ENCODE measurements around the gene OR2A5.

Gene OR2A5, protein sequence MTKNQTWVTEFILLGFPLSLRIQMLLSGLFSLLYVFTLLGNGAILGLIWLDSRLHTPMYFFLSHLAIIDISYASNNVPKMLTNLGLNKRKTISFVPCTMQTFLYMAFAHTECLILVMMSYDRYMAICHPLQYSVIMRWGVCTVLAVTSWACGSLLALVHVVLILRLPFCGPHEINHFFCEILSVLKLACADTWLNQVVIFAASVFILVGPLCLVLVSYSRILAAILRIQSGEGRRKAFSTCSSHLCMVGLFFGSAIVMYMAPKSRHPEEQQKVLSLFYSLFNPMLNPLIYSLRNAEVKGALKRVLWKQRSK

GRCh38 chr7:144048648-144049047, at the start of gene OR2A5:
TSS of gene OR2A5 (plus strand) at chr7:144048948. CDS start at chr7:144050402, 1,454 bp downstream.
- Histone ChIP-seq H2AFZ (ENCODE audit: low read depth, low read length, severe bottlenecking) (no peak within 1 kb of the TSS), H3K27me3 (ENCODE audit: low read length) (no peaks in the 10 kb centered on the region), H3K9me3 (ENCODE audit: insufficient read depth, low read length) (no peaks in the 10 kb centered on the region), H3K36me3 (ENCODE audit: low read length) (no peaks in the 10 kb centered on the region), H3K4me2 (ENCODE audit: low read depth, low read length, poor library complexity, severe bottlenecking) (no peak within 1 kb of the TSS), H3K79me2 (ENCODE audit: insufficient read depth, low read length) (no peaks in the 10 kb centered on the region), H3K9ac (ENCODE audit: low read length) (no peak within 1 kb of the TSS), H3K4me3 (ENCODE audit: insufficient read depth, low read length, poor library complexity, severe bottlenecking) (no peak within 1 kb of the TSS), H4K20me1 (ENCODE audit: low read depth, low read length) (no peaks in the 10 kb centered on the region), H3K27ac (ENCODE audit: low read depth, low read length) (no peak within 1 kb of the TSS), H3K9me2 (replicated peaks; ENCODE audit: insufficient read depth, low read length) (no peaks in the 10 kb centered on the region), H3F3A (ENCODE audit: insufficient read depth) (no peaks in the 10 kb centered on the region)
- TF ChIP-seq, protein P1, sequence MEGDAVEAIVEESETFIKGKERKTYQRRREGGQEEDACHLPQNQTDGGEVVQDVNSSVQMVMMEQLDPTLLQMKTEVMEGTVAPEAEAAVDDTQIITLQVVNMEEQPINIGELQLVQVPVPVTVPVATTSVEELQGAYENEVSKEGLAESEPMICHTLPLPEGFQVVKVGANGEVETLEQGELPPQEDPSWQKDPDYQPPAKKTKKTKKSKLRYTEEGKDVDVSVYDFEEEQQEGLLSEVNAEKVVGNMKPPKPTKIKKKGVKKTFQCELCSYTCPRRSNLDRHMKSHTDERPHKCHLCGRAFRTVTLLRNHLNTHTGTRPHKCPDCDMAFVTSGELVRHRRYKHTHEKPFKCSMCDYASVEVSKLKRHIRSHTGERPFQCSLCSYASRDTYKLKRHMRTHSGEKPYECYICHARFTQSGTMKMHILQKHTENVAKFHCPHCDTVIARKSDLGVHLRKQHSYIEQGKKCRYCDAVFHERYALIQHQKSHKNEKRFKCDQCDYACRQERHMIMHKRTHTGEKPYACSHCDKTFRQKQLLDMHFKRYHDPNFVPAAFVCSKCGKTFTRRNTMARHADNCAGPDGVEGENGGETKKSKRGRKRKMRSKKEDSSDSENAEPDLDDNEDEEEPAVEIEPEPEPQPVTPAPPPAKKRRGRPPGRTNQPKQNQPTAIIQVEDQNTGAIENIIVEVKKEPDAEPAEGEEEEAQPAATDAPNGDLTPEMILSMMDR (IDR thresholded peaks at IDR 0.05; ENCODE audit: insufficient read depth, low read length, poor library complexity, severe bottlenecking), result no peak
- no peak for TF ChIP-seq EZH2phosphoT487 (conservative IDR thresholded peaks at IDR 0.05; ENCODE audit: low read length)

- H3K79me2 ChIP-seq (ENCODE audit: insufficient read depth, low read length), result no peaks in the 10 kb centered on the region
- no peak within 1 kb of the TSS for H3K4me3 ChIP-seq (ENCODE audit: insufficient read depth, low read length, poor library complexity, severe bottlenecking)
- no peaks in the 10 kb centered on the region for H3K9me3 ChIP-seq (ENCODE audit: insufficient read depth, low read length)
- H3K27ac ChIP-seq (ENCODE audit: low read depth, low read length), result no peak within 1 kb of the TSS
- TF ChIP-seq, protein P1 (IDR thresholded peaks at IDR 0.05; ENCODE audit: insufficient read depth, low read length, poor library complexity, severe bottlenecking), result no peak
- no peak for TF ChIP-seq EZH2phosphoT487 (conservative IDR thresholded peaks at IDR 0.05; ENCODE audit: low read length)
- H2AFZ ChIP-seq (ENCODE audit: low read depth, low read length, severe bottlenecking), result no peak within 1 kb of the TSS
- no peaks in the 10 kb centered on the region for H3K27me3 ChIP-seq (ENCODE audit: low read length)
- no peaks in the 10 kb centered on the region for H3F3A ChIP-seq (ENCODE audit: insufficient read depth)
- no peaks in the 10 kb centered on the region for H3K9me2 ChIP-seq (replicated peaks; ENCODE audit: insufficient read depth, low read length)
- H4K20me1 ChIP-seq (ENCODE audit: low read depth, low read length), result no peaks in the 10 kb centered on the region
- H3K4me2 ChIP-seq (ENCODE audit: low read depth, low read length, poor library complexity, severe bottlenecking), result no peak within 1 kb of the TSS
- no peaks in the 10 kb centered on the region for H3K36me3 ChIP-seq (ENCODE audit: low read length)
- no peak within 1 kb of the TSS for H3K9ac ChIP-seq (ENCODE audit: low read length)
Measured at GRCh38 chr7:144000020-144000419, 48.7 kb upstream of the OR2A5 start, which contains the start of gene OR6B1. TSS of gene OR6B1 (plus strand) at chr7:144000320. CDS start at chr7:144003997, 3,677 bp downstream.

DNA sequence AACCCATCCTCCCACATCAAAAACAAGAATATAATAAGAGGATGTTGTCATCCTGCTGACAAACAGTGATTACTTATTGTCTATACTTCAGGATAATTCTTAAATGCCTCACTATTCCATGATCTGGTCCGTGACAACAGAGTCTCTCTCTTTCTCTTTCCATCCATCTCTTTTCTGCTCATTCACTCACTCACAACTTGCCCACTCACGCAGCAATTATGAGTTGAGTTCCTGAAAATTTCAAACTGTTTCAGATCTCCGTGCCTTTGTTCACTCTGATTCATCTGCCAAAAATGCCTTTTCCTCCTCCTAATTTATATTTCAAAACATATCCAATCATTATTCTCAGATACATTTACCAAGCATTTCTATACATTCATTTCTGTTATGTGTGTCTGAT, 47.2 kb upstream of the OR2A5 start:
- no peaks in the 10 kb centered on the region for H3K27me3 ChIP-seq (ENCODE audit: low read length)
- TF ChIP-seq, protein P1 (IDR thresholded peaks at IDR 0.05; ENCODE audit: insufficient read depth, low read length, poor library complexity, severe bottlenecking), result no peak
- no peak for TF ChIP-seq EZH2phosphoT487 (conservative IDR thresholded peaks at IDR 0.05; ENCODE audit: low read length)

More for the DNA sequence above, 47.2 kb upstream of the OR2A5 start:
- no peak overlapping the region for H2AFZ ChIP-seq (ENCODE audit: low read depth, low read length, severe bottlenecking)
- H3K9me3 ChIP-seq (ENCODE audit: insufficient read depth, low read length), result no peaks in the 10 kb centered on the region
- no peaks in the 10 kb centered on the region for H3F3A ChIP-seq (ENCODE audit: insufficient read depth)
- no peak overlapping the region for H3K4me2 ChIP-seq (ENCODE audit: low read depth, low read length, poor library complexity, severe bottlenecking)
- no peak overlapping the region for H3K27ac ChIP-seq (ENCODE audit: low read depth, low read length)
- no peaks in the 10 kb centered on the region for H3K79me2 ChIP-seq (ENCODE audit: insufficient read depth, low read length)
- no peaks in the 10 kb centered on the region for H3K9me2 ChIP-seq (replicated peaks; ENCODE audit: insufficient read depth, low read length)
- H3K9ac ChIP-seq (ENCODE audit: low read length), result no peak overlapping the region
- H3K4me3 ChIP-seq (ENCODE audit: insufficient read depth, low read length, poor library complexity, severe bottlenecking), result no peak overlapping the region
- H4K20me1 ChIP-seq (ENCODE audit: low read depth, low read length), result no peaks in the 10 kb centered on the region
- H3K36me3 ChIP-seq (ENCODE audit: low read length), result no peaks in the 10 kb centered on the region
